Mesodermal cell (in vitro differentiated cells): ENCODE measurements around the gene DCLK3.

Experiments used
- H3K27ac ChIP-seq: 2 replicates; pipeline ENCODE4 v1.7.0; 2013; ENCODE audit warnings: mild to moderate bottlenecking, low read depth, low read length, moderate library complexity; ENCODE audit not compliant: severe bottlenecking
- H3K36me3 ChIP-seq: 2 replicates; pipeline ENCODE4 v1.7.1; 2013; ENCODE audit warnings: mild to moderate bottlenecking, low read length, moderate library complexity; ENCODE audit not compliant: control insufficient read depth, insufficient read depth
- H3K4me1 ChIP-seq: one replicate; pipeline ENCODE4 v1.7.1; 2013; ENCODE audit warnings: mild to moderate bottlenecking, low read length; ENCODE audit not compliant: insufficient read depth, control insufficient read depth, poor library complexity, severe bottlenecking
- H3K4me3 ChIP-seq: 2 replicates; pipeline ENCODE4 v1.7.0; 2013; ENCODE audit warnings: low read length, control low read depth, mild to moderate bottlenecking; ENCODE audit not compliant: insufficient read depth, poor library complexity, severe bottlenecking; ENCODE audit errors: extremely low read depth
- H3K9me3 ChIP-seq: 2 replicates; pipeline ENCODE4 v1.7.1; 2013; ENCODE audit warnings: mild to moderate bottlenecking, low read length, moderate library complexity; ENCODE audit not compliant: control insufficient read depth
- WGBS, 2 experiments: methylation state at CpG; one replicate each; pipeline ENCODE4 v1.1.5; 2013; ENCODE audit warnings: missing lambda C conversion rate in 2 of 2; ENCODE audit not compliant: insufficient coverage in 2 of 2; 5-methylcytosine and 5-hydroxymethylcytosine counted together

The DCLK3 gene

DNA sequence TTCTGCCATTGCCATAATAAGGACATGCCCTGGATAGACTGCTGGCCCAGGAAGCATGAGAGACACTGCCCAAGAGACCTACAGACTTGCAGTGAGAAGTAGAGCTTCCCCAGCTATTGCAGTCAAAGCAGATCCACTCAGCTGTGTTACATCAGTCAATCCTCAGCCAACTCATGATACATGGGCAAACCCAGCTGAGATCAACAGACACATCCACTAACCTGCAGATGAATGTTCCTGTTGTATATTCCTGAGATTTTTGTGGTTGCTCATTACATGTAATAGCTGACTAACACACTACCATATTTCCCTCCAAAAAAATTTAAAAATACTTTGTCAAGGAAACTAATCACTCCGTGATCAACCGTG, 68.6 kb downstream of the DCLK3 start:
- no peaks in the 10 kb centered on the region for H3K4me1 ChIP-seq
- H3K36me3 ChIP-seq, result no peaks in the 10 kb centered on the region
- H3K4me3 ChIP-seq, result no peak overlapping the region
- no peak overlapping the region for H3K27ac ChIP-seq
- WGBS, 2 experiments, result 100% methylated on average over 2 of the region's 2 CpGs; no CpG with 5 or more reads in 1 of the 2 experiments
- H3K9me3 ChIP-seq, result peaks cover 3% of the 10 kb centered on the region

- H3K9me3 ChIP-seq, result peaks cover 3% of the 10 kb centered on the region
- H3K36me3 ChIP-seq, result no peaks in the 10 kb centered on the region
- H3K4me3 ChIP-seq, result no peak overlapping the region
- H3K4me1 ChIP-seq, result no peaks in the 10 kb centered on the region
- H3K27ac ChIP-seq, result no peak overlapping the region
- WGBS, 2 experiments, result 85 to 96% methylated on average over 1 to 3 of the region's 3 CpGs
Observed at GRCh38 chr3:36695113-36695768, 69.1 kb downstream of the DCLK3 start.

GRCh38 chr3:36693670-36694069, 70.7 kb downstream of the DCLK3 start:
- 100% methylated on average over 2 of the region's 4 CpGs for WGBS, 2 experiments
- Histone ChIP-seq H3K9me3 (peaks cover 3% of the 10 kb centered on the region), H3K27ac (no peak overlapping the region), H3K4me3 (no peak overlapping the region), H3K36me3 (no peaks in the 10 kb centered on the region), H3K4me1 (no peaks in the 10 kb centered on the region)

- Histone ChIP-seq H3K9me3 (peaks cover 3% of the 10 kb centered on the region), H3K36me3 (no peaks in the 10 kb centered on the region), H3K4me3 (no peak overlapping the region), H3K4me1 (no peaks in the 10 kb centered on the region), H3K27ac (no peak overlapping the region)
- 60 to 100% methylated on average over 1 to 2 of the region's 4 CpGs for WGBS, 2 experiments
Observed at GRCh38 chr3:36689560-36689959, 74.8 kb downstream of the DCLK3 start.

DNA sequence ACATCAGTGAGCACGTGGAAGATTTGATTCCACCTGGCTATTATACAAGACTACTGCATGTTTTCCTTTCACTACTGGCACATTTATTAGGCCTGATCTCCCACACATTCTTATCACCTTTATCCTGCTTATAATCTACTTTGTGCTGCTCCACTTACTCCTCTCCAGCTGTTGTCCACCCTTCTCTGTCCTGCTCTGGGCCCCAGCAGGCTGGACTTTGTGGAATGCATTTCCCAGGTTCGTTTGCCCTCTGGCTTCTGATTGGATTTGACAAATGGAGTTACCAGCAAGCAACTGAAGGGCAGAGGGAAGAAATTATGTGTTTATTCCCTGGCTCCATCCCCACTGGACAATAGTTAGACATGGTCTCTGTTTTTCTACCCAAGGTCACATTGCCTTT, 75.5 kb downstream of the DCLK3 start:
- peaks cover 3% of the 10 kb centered on the region for H3K9me3 ChIP-seq
- H3K36me3 ChIP-seq, result no peaks in the 10 kb centered on the region
- H3K4me1 ChIP-seq, result no peaks in the 10 kb centered on the region
- no peak overlapping the region for H3K4me3 ChIP-seq
- no peak overlapping the region for H3K27ac ChIP-seq
- 63 to 90% methylated on average over 1 to 2 of the region's 2 CpGs for WGBS, 2 experiments

DNA sequence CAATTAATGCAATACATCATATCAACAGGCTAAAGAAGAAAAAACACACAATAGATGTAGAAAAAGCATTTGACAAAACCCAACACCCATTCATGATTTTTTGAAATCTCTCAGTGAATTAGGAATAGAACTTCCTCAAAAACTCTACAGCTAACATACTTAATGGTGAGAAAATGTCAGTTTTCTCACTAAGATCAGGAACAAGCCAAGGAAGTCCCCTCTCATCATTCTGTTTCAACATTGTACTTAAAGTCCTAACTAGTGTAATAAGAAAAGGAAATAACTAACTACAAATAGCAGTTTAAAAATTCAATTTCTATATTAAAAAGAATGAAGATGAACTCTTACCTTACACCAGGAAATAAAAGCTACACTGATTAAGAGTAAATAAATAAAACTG, 77.8 kb downstream of the DCLK3 start:
- H3K9me3 ChIP-seq, result no peaks in the 10 kb centered on the region
- no peaks in the 10 kb centered on the region for H3K4me1 ChIP-seq
- no peak overlapping the region for H3K4me3 ChIP-seq
- no peaks in the 10 kb centered on the region for H3K36me3 ChIP-seq
- H3K27ac ChIP-seq, result no peak overlapping the region

- Histone ChIP-seq H3K36me3 (no peaks in the 10 kb centered on the region), H3K9me3 (peaks cover 26% of the 10 kb centered on the region), H3K4me1 (peaks cover 11% of the 10 kb centered on the region), H3K27ac (no peak overlapping the region), H3K4me3 (no peak overlapping the region)
- WGBS, 2 experiments, result 100% methylated on average over 1 of the region's 1 CpG; no CpG with 5 or more reads in 1 of the 2 experiments
Observed at GRCh38 chr3:36681867-36682266, 82.5 kb downstream of the DCLK3 start.

GRCh38 chr3:36680952-36681351, 83.4 kb downstream of the DCLK3 start:
- Histone ChIP-seq H3K4me1 (peaks cover 11% of the 10 kb centered on the region), H3K36me3 (no peaks in the 10 kb centered on the region), H3K4me3 (no peak overlapping the region), H3K9me3 (peaks cover 26% of the 10 kb centered on the region), H3K27ac (no peak overlapping the region)
- 73 to 80% methylated on average over 1 to 3 of the region's 3 CpGs for WGBS, 2 experiments

- peaks cover 11% of the 10 kb centered on the region for H3K4me1 ChIP-seq
- no peak overlapping the region for H3K4me3 ChIP-seq
- H3K27ac ChIP-seq, result no peak overlapping the region
- WGBS, 2 experiments, result no CpG with 5 or more reads among the region's 1 CpG
- H3K36me3 ChIP-seq, result no peaks in the 10 kb centered on the region
- H3K9me3 ChIP-seq, result peaks cover 26% of the 10 kb centered on the region
Observed at GRCh38 chr3:36679384-36680200, 84.8 kb downstream of the DCLK3 start.

DNA sequence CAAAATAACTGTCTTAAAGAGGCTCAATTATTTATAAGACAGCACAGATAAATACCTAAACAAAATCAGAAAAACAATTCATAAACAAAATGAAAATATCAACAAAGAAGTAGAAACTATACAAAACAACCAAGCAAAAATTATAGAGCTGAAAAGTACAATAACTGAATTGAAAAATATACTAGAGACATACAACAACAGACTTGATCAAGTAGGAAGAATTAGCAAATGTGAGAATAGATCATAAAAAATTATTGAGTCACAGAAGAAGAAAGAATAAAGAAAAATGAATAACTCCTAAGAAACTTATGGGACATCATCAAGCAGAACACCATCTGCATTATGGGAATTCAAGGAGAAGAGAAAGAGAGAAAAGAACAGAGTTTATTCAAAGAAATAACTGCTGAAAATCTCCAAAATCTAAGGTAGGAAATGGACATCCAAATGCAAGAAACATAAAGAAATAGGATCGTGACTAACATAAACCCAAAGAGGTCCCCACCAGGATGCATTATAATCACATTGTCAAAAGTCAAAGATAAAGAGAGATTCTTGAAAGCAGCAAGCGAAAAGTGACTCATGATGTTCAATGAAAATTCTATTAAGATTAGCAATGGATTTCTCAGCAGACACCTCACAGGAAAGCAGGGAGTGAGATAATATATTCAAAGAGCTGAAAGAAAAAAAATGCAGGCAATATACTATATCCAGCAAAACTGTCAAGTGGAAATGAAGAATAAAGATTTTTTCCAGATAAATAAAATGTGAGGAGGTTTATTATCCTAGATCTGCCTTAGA, 85.9 kb downstream of the DCLK3 start:
- WGBS, 2 experiments, result no CpG with 5 or more reads among the region's 2 CpGs
- H3K27ac ChIP-seq, result no peak overlapping the region
- peaks cover 26% of the 10 kb centered on the region for H3K9me3 ChIP-seq
- H3K36me3 ChIP-seq, result no peaks in the 10 kb centered on the region
- H3K4me1 ChIP-seq, result peaks cover 11% of the 10 kb centered on the region
- no peak overlapping the region for H3K4me3 ChIP-seq
